ENCODE results near the gene MAU2. TPM values are rescaled to one million over a fixed set of nuclear protein-coding genes. Genes with fewer than 3 reads are reported as not detected.

The MAU2 gene
- total RNA-seq, 1 experiment from 2014 or later: 72.6 TPM

DNA sequence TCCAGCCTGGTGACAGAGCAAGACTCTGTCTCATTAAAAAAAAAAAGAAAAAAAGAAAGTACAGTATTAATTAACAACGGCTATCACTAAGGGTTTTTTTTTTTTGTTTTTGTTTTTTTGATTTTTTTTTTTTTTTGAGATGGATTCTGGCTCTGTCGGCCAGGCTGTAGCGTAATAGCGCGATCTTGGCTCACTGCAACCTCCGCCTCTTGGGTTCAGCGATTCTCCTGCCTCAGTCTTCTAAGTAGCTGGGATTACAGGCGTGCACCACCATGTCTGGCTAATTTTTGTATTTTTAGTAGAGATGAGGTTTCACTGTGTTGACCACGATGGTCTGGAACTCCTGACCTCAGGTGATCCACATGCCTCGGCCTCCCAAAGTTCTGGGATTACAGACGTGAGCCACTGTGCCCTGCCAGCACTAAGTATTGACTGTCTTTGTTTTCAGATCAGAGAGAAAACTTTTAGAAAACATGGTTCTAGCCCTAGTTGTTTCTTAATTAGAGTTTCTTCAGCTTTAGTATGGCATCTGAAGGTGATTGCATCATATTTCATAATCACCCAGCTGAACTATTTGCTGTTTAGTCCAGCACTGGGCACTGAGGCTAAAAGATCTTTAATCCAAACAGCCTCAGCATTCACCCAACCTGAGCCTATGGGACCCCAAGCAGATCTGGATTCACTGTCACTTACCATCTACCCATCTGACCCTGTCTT lies 82.2 kb downstream of the MAU2 start:
- peak overlapping the region; percentile 63 for H3K27ac ChIP-seq (ENCODE audit: low read depth, low read length, poor library complexity, severe bottlenecking)

DNA sequence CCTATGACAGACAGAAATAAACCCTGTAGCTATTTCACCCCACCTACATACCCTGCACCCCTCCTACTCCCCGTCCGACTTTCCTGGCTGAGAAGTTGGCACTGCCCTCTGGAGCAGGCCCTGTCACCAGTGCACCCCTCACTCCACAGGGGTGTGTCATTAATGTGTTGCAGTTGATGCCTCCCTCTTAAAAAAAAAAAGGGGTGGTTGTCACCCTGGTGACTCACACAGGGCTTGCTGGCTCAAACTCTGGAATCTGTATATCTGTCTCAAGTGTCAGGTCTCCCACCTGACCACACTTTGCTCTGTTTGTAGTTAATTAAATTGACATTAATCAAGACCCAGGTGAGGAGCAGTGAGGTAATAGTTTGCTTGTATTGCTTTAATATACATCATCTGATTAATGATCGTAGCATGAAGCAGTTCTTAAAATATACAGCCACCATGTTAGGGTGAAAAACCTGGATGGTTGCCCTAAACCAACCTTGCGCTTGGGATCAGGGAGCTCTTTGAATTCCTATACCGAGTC lies 82.8 kb downstream of the MAU2 start:
- H3K4me3 ChIP-seq (ENCODE audit: low read depth, low read length, poor library complexity, severe bottlenecking): no peak overlapping the region
- no peaks in the 10 kb centered on the region for H3K27me3 ChIP-seq (replicated peaks; ENCODE audit: insufficient read depth, low read depth, low read length, poor library complexity)
- H3K9me3 ChIP-seq (ENCODE audit: low read depth, low read length, poor library complexity, severe bottlenecking): no peaks in the 10 kb centered on the region
- H3K36me3 ChIP-seq (ENCODE audit: insufficient read depth, low read length, poor library complexity, severe bottlenecking): no peaks in the 10 kb centered on the region
- TF ChIP-seq EZH2 (IDR thresholded peaks at IDR 0.05; ENCODE audit: borderline replicate concordance, low read depth, low read length, poor library complexity, severe bottlenecking): no peak
- no peak for TF ChIP-seq CTCF (conservative IDR thresholded peaks at IDR 0.05; ENCODE audit: low read depth, low read length)
- POLR2A ChIA-PET (ENCODE audit: low non-redundant PET): no interaction called here
- DNase-seq (ENCODE audit: low spot score): peak; percentile 37
- intact Hi-C loops (cut with micrococcal nuclease; ENCODE audit: unreplicated experiment): no loop called here
- peak overlapping the region; percentile 63 for H3K27ac ChIP-seq (ENCODE audit: low read depth, low read length, poor library complexity, severe bottlenecking)
- no TSS peak for BruUV-seq (replicated peaks)
- CTCF ChIA-PET: interaction anchor here (0.9 kb wide), 1 partner anchor 87 kb away, joined by 3 read pairs; no protein-coding TSS in a partner anchor
- peaks cover 46% of the 10 kb centered on the region for H3K4me1 ChIP-seq (ENCODE audit: insufficient read depth, low read length, poor library complexity, severe bottlenecking)

More for the DNA sequence above, 82.2 kb downstream of the MAU2 start:
- ChIA-PET CTCF (no interaction called here), POLR2A (ENCODE audit: low non-redundant PET) (no interaction called here)
- BruUV-seq (replicated peaks): no TSS peak
- Histone ChIP-seq H3K9me3 (ENCODE audit: low read depth, low read length, poor library complexity, severe bottlenecking) (no peaks in the 10 kb centered on the region), H3K4me3 (ENCODE audit: low read depth, low read length, poor library complexity, severe bottlenecking) (no peak overlapping the region), H3K4me1 (ENCODE audit: insufficient read depth, low read length, poor library complexity, severe bottlenecking) (peaks cover 43% of the 10 kb centered on the region), H3K36me3 (ENCODE audit: insufficient read depth, low read length, poor library complexity, severe bottlenecking) (no peaks in the 10 kb centered on the region), H3K27me3 (replicated peaks; ENCODE audit: insufficient read depth, low read depth, low read length, poor library complexity) (no peaks in the 10 kb centered on the region)
- TF ChIP-seq EZH2 (IDR thresholded peaks at IDR 0.05; ENCODE audit: borderline replicate concordance, low read depth, low read length, poor library complexity, severe bottlenecking) (no peak), CTCF (conservative IDR thresholded peaks at IDR 0.05; ENCODE audit: low read depth, low read length) (no peak)
- intact Hi-C loops (cut with micrococcal nuclease; ENCODE audit: unreplicated experiment): no loop called here
- DNase-seq (ENCODE audit: low spot score): no peak

GRCh38 chr19:19404879-19405860 lies 84.5 kb downstream of the MAU2 start, which contains the start of gene GATAD2A:
TSS of gene GATAD2A (plus strand) at chr19:19405675. CDS start at chr19:19465346, 59,671 bp downstream.
- POLR2A ChIA-PET (ENCODE audit: low non-redundant PET): interaction anchor here (0.6 to 0.7 kb wide), 2 partner anchors 25 to 262 kb away, joined by 4 to 7 read pairs; no protein-coding TSS in a partner anchor
- Histone ChIP-seq H3K36me3 (ENCODE audit: insufficient read depth, low read length, poor library complexity, severe bottlenecking) (no peaks in the 10 kb centered on the region), H3K27ac (ENCODE audit: low read depth, low read length, poor library complexity, severe bottlenecking) (peak within 1 kb of the TSS; percentile 88), H3K4me1 (ENCODE audit: insufficient read depth, low read length, poor library complexity, severe bottlenecking) (peaks cover 39% of the 10 kb centered on the region), H3K4me3 (ENCODE audit: low read depth, low read length, poor library complexity, severe bottlenecking) (peak within 1 kb of the TSS; percentile 82), H3K27me3 (replicated peaks; ENCODE audit: insufficient read depth, low read depth, low read length, poor library complexity) (no peaks in the 10 kb centered on the region), H3K9me3 (ENCODE audit: low read depth, low read length, poor library complexity, severe bottlenecking) (no peaks in the 10 kb centered on the region)
- BruUV-seq (replicated peaks): TSS peak; percentile 85
- CTCF ChIA-PET: interaction anchor here (0.6 to 1.4 kb wide), 2 partner anchors 20 to 107 kb away, joined by 4 read pairs; no protein-coding TSS in a partner anchor
- DNase-seq (ENCODE audit: low spot score): peak; percentile 90
- no peak for TF ChIP-seq EZH2 (IDR thresholded peaks at IDR 0.05; ENCODE audit: borderline replicate concordance, low read depth, low read length, poor library complexity, severe bottlenecking)
- TF ChIP-seq CTCF (conservative IDR thresholded peaks at IDR 0.05; ENCODE audit: low read depth, low read length): no peak
- intact Hi-C loops (cut with micrococcal nuclease; ENCODE audit: unreplicated experiment): no loop called here
